GM18508 (cell line): ENCODE results near the gene GCSAM.

Experiments used
- ATAC-seq: cut with Tn5 transposase; IDR thresholded peaks from one replicate; pipeline ENCODE4 v1.9.1; 2021; ENCODE audit warnings: moderate number of reproducible peaks; ENCODE audit not compliant: insufficient read depth, unreplicated experiment

GCSAM gene

GRCh38 chr3:112111785-112112402, 21.2 kb downstream of the GCSAM start:
- peak; percentile 42 for ATAC-seq

- no peak for ATAC-seq
Observed at GRCh38 chr3:112109322-112109721, 23.7 kb downstream of the GCSAM start.

GRCh38 chr3:112104774-112105173, 28.3 kb downstream of the GCSAM start:
- no peak for ATAC-seq

- no peak for ATAC-seq
Observed at GRCh38 chr3:112101916-112102315, 31.1 kb downstream of the GCSAM start.

- no peak for ATAC-seq
Observed at GRCh38 chr3:112097378-112097777, 35.7 kb downstream of the GCSAM start.

- ATAC-seq: no peak
Observed at GRCh38 chr3:112096176-112096575, 36.9 kb downstream of the GCSAM start.

- no peak for ATAC-seq
Observed at GRCh38 chr3:112095731-112096130, 37.3 kb downstream of the GCSAM start.

- no peak for ATAC-seq
Observed at GRCh38 chr3:112093180-112093522, 39.9 kb downstream of the GCSAM start.

GRCh38 chr3:112092496-112093179, 40.4 kb downstream of the GCSAM start:
- no peak for ATAC-seq

- ATAC-seq: no peak
Observed at GRCh38 chr3:112090887-112091586, 42.0 kb downstream of the GCSAM start.

- no peak for ATAC-seq
Observed at GRCh38 chr3:112089956-112090886, 42.8 kb downstream of the GCSAM start.

- ATAC-seq: no peak
Observed at GRCh38 chr3:112088944-112089343, 44.1 kb downstream of the GCSAM start.

GRCh38 chr3:112087746-112088145, 45.3 kb downstream of the GCSAM start:
- no peak for ATAC-seq

GRCh38 chr3:112086875-112087524, 46.0 kb downstream of the GCSAM start:
- no peak for ATAC-seq

- ATAC-seq: no peak
Observed at GRCh38 chr3:112086076-112086854, 46.8 kb downstream of the GCSAM start, which contains the start of gene C3orf52. C3orf52 (plus strand) TSS chr3:112086389; CDS start chr3:112086408, 19 bp downstream.

GRCh38 chr3:112085735-112086075, 47.3 kb downstream of the GCSAM start:
- ATAC-seq: no peak

GRCh38 chr3:112084980-112085705, 47.9 kb downstream of the GCSAM start:
- ATAC-seq: no peak

- ATAC-seq: no peak
Observed at GRCh38 chr3:112083239-112083638, 49.8 kb downstream of the GCSAM start.
